DLD1 (cell line): ENCODE results near the gene AK5.
"Not testable (repeated sequence)": the region's sequence is repeated elsewhere in the genome, so short reads cannot be mapped to it uniquely, and the experiment has no call there.

ENCODE experiments used
- in situ Hi-C: cut with HindIII; loops from 2 replicates; pipeline ENCODE4 v1.10.0; 2017; ENCODE audit warnings: low sequenced_read_pairs

AK5 gene

DNA sequence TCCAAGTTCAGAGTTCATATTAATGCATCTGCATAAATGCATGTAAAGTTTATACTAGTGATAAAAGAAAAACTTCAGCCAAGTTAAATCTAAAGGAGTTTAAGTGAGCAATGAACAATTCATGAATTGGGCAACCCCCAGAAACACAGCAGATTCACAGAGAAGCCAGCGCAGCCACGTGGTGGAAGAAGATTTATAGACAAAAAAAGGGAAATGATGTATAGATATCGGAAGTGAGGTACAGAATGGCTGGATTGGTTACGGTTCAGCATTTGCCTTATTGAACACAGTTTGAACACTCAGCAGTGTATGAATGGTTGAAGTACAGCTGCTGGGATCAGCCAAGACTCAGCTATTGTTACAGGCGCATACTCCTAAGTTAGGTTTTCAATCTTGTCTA, 5.7 kb downstream of the AK5 start:
- in situ Hi-C loops: no loop called here

DNA sequence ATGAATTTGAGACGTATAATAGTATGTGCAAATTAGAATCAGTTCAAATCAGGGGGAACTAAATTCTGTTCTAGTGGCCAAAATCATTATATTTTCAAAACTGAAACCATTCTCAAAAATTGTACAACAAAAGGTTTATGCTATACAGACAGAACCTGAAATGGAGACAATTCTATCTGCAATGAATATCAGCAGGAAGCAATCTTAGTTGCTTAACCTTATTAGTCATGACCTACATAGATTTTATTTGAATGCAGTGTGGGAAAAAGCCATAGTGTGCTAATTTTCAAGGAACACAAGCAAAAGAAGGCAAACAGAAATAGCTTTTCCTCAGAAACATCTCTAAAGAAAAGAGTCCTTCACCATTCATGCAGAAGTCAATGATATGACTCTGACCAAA, 6.5 kb downstream of the AK5 start:
- in situ Hi-C loops: no loop called here

DNA sequence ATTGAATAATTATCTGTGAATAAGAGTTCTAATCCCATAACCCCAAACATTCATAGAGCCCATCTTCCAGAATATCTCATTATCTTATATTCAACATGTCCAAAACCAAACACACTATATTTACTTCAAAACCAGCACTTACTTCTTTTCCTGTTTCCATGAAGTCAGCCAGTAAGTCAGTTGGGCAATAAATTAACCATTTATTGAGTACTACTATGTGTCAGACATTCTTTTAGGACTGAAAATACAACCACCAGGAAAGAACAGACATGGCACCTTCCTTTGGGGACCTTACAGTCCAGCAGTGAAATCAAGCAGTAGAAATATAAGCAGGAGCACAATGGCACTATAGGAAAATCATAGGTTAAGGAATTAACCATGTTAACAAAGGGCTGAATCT, 8.8 kb downstream of the AK5 start:
- in situ Hi-C loops: no loop called here

DNA sequence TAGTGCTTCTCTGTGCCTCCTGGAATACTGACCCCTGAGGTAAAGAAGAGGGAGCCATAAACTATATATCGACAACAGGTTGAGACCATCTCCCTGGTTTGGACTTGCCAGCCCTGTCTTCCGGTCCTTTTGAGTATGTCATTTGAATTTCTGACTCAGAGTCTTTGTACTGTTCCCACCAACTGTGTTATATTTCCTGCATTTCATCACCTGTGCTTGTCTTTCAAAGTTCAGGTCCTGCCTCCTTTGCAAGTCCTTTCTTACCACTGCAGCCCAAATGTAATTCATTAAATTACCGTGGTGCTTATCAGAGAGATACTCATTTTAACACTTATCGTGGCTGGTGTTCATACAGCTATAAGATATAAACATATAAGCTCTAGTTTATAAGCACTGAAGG, 10.7 kb downstream of the AK5 start:
- in situ Hi-C loops: no loop called here

DNA sequence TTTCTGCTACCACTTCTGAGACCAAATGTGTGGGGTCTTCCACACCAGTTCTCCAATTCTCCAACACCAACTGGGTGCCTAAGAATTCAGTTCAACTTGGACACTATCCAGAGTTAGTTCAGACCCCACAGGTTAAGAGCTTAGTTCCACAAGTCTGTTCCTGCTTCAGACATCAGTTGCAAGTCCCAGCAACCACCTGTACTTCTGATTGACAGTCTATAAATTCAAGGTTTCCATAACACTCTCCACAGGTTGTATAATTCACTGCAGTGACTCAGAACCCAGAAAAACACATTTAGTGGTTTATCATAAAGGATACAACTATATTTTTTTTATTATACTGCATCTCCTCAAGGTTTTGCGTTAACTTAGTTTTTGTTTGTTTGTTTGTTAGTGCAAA, 18.7 kb downstream of the AK5 start:
- in situ Hi-C loops: no loop called here

DNA sequence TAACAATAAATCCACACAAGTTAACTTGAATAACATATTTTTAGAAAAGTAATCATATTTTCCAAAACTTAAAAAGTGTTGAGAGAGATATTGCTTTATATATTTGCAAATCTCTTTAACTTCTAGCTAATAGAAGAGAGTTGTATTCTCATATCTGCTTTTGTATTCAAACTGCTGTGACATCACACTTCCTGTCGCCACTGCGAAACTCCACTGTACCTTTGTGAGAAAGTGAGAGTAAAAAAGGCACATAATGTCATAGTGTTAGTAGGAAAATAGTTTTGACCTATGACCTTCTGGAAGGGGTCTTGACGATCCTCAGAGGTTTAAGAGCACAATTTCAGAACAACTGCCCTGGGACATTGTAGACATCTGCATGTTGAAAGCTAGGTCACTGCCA, 21.6 kb downstream of the AK5 start:
- in situ Hi-C loops: no loop called here

DNA sequence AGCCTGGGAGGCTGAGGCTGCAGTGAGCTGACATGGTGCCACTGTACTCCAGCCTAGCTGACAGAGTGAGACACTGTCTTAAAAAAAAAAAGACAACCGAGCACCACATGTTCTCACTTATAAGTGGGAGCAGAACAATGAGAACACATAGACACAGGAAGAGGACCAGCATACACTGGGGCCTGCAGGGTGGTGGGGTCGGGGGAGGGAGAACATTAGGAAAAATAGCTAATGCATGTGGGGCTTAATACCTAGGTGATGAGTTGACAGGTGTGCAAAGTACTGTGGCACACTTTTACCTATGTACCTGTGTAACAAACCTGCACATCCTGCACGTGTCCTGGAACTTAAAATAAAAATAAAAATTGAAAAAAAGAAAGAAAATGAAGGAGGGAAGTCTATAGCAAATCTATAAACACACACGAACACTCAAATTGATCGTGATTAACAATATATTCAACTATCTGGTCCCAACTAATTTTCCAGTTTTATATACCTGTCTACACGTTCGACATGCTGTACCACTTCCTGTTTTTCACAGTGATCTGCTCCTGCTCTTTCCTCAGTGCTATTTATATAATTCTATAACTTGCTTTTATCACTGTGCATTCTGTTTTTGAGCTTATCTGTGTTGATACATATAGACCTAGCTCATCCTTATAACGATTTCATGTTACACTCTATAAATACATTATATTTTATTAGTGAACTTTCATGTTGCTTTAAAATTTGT, 27.2 kb downstream of the AK5 start:
- in situ Hi-C loops: no loop called here

DNA sequence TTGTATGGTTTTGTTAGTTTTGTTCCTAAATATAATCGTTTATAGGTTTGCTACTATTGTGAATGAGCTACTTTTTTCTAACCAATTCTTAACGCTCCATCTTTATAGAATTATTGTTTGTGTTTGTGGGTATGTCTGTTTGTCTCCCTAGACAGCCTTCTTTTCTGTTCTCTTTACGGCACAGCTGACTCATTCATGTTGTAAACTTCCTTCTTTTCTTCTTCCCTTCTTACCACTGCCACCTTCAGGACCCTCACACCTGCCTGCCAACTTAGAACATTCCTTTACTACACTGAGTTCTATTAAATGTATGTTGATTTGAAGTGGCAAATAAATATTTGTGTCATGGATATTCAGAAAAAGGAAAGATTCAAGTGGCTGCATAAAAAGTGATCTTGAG, 29.1 kb downstream of the AK5 start:
- in situ Hi-C loops: no loop called here

DNA sequence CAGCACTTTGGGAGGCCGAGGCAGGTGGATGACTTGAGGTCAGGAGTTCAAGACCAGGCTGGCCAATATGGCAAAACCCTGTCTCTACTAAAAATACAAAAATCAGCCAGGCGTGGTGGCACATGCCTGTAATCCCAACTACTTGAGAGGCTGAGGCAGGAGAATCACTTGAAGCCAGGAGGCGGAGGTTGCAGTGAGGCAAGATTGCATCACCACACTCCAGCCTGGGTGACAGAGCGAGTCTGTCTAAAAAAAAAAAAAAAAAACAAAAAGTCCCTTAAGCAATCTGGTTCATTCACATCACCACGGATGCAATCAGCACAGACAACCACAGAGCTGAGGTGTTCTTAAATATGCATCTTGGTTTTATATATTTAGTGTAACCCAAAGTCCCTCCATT, 30.5 kb downstream of the AK5 start:
- in situ Hi-C loops: not testable (repeated sequence)

DNA sequence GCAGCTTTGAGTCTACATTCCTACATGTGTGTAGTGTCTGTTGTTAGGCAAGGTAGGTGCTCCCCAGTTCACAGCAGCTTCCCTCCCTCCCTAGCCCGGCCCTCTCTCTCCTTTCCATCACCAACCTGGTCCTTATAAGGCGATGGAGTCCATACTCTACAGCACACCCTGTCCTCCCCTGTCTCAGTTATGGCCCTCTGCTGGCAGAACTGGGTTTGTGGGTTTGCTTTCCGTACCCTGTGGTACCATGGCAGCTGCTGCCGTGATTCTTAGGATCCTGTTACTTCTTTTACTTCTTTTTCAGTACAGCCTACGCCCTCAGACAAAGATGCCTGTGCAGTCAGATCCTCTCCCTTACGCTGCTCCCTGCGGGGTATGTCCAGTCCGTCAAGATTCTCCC, 31.7 kb downstream of the AK5 start:
- in situ Hi-C loops: no loop called here

DNA sequence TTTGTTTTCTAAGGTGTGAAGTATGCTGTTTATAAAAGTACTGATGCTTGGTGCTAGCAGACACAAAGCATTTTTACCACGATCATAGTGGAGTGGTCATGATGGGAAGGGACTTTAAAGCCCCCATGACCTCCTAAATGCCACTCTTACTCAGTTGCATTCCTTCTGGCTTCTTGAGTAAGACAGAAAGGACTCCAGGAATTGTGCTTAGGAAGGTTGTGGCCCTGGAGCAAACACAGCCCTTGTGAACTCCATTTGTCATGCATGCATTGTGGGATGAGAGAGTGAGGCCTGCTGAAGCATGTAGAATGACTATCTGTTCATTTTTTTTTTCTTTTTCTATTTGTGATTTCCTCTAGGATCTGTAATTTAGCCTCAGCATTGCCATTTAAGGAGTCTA, 34.2 kb downstream of the AK5 start:
- in situ Hi-C loops: no loop called here

DNA sequence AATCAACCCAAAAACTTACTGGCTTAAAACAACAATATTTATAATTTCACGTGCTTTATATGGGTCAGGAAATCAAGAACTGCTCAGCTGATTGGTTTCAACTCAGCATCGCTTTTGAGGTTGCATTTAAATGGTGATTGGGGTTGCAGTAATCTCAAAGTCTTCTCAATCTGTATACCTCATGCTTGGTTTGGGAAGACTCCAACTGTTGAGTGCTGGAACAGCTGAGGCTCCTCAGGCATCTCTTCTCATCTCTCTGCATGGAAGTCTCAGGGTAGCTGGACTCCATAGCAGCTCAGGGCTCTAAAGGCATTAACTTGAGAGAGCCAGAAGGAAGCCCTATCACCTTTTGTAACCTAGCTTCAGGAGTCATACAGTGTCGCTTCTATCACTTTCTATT, 35.1 kb downstream of the AK5 start:
- in situ Hi-C loops: no loop called here

DNA sequence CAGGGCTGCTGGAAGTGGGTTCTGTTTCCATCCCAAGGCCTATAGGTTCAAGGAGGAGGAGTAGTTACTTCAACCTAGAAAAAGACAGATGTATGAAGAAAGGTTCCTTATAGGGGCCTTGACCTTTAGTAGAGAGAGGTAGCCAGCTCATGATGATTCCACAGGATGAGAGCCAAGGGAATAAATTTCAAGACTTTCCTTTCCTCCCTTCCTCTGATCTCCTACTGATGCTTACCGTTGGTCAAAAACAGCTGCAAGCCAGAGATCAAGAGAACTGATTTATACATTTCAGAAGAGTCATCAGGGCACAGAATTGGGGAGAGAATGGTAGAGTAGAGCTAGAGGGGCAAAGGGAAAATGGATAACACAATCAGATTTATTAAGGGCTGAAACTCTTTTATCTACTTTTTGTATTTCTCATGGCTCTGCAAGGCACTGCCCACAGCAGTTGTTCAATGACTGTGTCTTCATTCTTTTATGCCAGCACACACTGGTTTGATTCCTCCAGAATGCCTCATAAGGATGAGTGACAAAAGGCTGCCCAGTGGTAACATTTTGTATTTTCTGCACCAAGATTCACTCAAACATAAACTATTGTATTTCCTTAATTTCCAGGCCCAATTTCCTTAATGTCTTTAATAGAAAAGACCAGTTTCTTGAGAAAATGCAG, 37.4 kb downstream of the AK5 start:
- in situ Hi-C loops: no loop called here

DNA sequence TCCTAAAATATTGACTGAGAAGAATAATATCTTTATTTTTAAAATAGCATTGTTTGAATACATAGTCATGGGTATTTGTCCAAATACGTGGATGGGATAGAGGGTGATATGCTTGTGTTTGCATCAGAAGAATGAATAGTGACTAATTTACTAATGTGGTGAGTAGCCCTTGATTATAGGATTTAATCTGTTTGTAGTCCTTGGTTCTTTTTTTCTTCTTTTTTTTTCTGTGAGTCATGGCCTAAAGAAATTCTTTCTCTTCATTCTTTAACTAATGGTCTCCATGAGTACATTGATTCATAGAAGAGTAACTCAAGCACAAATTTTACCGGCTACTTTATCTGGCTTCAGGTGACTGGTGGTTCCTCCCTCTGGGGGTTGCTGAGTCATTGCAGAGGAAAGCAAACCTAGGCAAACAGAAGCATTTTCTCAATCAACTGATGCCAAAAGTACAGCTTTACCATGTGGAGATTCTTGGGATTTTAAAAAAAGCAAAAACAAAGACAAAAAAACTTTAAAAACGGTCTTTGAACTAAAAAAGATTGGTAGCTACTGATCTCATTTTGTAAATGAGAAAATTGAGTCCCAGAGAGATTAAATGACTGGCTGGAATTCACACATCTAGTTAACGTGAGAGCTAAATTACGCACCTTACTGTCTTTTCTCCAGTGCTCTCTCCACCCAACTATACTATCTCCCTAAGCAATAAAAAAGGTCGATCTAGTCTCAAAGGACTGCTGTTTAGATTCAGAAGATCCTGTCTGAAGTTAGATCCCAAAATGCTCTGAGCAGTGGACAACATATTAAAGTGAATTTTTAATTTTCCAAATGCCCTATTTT, 40.5 kb downstream of the AK5 start:
- in situ Hi-C loops: no loop called here

DNA sequence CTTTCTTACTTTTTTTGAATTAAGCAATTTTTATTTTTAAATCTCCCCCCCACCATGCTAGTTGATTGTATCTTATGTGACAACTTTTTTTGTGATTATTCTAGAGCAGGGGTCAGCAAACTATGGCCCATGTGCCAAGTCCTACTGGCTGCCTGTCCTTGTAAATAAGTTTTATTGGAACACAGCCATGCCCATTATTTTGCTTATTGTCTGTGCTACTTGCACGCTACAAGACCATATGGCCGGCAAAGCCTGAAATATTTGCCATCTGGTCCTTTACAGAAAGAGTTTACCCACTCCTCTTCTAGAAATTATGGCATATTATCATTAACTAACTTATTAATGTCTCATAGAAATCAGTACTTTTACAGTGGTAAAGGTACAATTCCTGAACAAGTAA, 51.7 kb downstream of the AK5 start:
- in situ Hi-C loops: no loop called here

DNA sequence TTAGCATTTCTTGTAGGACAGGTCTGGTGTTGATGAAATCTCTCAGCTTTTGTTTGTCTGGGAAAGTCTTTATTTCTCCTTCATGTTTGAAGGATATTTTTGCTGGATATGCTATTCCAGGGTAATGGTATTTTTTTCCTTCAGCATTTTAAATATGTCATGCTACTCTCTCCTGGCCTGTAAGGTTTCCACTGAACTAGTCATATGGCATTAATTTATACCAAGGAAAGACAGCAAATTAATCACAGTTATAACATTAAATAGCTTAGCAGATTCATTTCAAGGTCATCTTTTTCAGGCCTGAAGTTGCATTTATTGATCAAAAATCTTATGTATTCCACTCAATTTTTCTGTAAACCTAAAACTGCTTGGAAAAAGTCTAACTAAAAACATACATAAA, 54.9 kb downstream of the AK5 start:
- in situ Hi-C loops: no loop called here

DNA sequence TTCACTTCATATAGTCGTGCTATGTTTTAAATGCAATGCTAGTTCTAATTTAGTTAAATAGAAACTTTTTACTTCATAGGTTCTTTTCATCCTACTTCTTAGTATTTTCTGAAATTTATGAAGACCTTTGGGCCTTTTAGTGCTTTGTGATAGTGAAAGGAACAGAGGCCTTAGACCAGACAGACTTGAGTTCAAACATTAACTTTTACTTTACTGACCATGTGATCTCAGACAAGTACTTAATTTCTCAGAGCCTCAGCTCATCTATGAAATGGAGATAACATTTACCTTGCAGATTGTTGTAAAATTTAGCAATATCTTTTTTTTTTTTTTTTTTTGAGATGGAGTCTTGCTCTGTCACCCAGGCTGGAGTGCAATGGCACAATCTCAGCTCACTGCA, 57.5 kb downstream of the AK5 start:
- in situ Hi-C loops: no loop called here

DNA sequence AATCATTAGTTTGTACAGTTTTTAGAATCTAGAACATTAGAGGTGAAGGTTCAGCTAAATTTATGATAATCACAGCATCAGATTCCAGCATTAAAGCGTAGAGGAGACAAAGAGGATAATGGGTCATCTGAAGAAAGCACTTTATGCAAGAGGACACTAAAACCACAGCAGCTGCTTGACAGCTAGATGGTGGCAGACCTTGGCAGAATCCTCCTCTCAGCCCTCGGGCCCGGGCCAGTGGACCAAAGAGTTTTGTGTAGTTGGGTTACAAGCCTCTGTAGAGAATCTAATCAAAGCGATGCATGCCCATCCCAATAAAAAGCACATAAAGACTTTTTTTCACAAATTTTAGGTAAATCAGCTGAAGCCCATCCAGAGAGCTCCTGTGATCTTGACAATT, 59.4 kb downstream of the AK5 start:
- in situ Hi-C loops: no loop called here

DNA sequence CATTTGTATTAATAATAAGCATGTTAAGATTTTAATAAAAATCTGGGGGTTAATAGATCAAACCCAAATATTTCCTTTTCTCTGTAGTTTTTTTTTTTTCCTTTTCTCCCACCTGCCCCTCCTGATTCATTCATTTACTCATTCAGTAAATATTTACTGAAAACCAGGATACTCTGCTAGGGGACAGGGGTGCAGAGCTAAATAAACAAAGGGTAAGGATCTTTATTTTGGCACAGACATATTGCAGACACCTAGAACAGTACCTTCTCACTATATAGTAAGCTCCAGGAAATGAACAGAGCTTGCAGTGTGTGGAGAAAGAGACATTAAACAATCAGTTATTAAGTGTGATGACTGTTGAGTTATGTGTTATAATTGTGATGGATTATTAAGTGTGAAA, 60.9 kb downstream of the AK5 start:
- in situ Hi-C loops: no loop called here

DNA sequence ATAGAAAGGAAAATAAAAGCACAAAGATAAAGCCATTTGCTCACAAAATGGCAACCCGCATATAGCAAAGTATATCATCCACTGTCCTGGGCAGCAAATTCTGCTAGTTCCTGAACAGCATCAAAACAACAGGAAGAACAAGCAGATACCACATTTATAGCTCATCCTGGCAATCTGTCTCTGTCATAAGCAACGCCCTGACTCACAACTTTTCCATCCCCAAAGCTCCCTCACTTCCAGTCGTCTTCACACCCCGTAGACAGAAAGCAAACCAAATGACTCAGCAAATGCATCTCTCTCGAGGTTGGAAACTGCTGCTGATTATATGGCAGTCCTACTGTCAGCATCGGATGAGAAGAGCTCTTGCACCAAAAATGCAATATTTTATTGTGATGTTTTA, 65.8 kb downstream of the AK5 start:
- in situ Hi-C loops: no loop called here

DNA sequence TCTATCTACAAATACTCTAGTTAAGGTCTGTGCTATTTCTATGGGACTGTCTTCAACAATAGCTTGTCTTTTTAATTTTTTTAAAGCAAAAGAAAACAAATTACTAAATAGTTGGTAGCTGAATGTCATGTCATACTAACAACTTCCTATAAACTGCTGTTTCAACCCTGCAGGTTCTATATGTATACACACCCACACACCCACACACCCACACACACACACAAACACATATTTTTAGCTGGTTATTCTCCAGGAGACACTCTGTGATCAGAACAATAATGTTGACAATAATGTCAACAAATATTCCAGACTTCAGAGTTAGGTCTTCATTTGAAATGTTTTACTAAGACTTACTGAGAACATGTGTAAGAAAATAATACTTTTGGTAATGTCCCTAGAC, 66.7 kb downstream of the AK5 start:
- in situ Hi-C loops: no loop called here

DNA sequence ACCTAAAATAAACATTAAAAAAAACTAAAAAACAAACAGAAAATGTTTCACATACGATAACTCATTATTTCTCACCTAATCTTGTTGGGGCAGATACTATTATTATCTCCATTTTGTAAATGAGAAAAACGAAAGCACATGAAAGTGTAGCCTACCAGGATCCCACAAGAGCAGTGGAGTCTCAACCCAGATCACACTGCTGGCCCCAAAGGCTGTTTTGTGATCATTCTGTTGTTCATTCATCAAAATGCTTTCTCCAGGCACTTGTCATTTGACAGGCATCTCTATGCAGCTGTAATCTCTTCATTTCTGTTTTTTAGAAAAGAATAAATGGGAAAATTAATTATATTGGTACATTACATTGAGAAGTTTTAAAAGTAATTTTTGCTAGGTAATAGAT, 67.5 kb downstream of the AK5 start:
- in situ Hi-C loops: no loop called here
